Activated T-helper 17 cell treated with anti-CD3 and anti-CD28 coated beads, Interleukin-2, amount 50 U/mL, for 72 hours (primary cell): ENCODE data around the gene PDSS2. TPM values are rescaled to one million over a fixed set of nuclear protein-coding genes. Genes with fewer than 3 reads are reported as not detected.
"Not testable (repeated sequence)": the region's sequence is repeated elsewhere in the genome, so short reads cannot be mapped to it uniquely, and the experiment has no call there.

ENCODE experiments used
- ATAC-seq: fragments of 150-1000 bp; cut with Tn5 transposase; replicated peaks from 2 replicates; pipeline ENCODE4 v1.10.0; 2021; ENCODE audit warnings: mild to moderate bottlenecking, moderate library complexity
- H3K27ac Mint-ChIP-seq: one replicate; pipeline ENCODE4 v1.8.0; 2022; ENCODE audit warnings: mixed read lengths
- H3K27me3 Mint-ChIP-seq: one replicate; pipeline ENCODE4 v1.8.0; 2022; ENCODE audit warnings: mixed read lengths
- H3K36me3 Mint-ChIP-seq: one replicate; pipeline ENCODE4 v1.8.0; 2022; ENCODE audit warnings: low read depth, mild to moderate bottlenecking, mixed read lengths
- H3K4me1 Mint-ChIP-seq: one replicate; pipeline ENCODE4 v1.8.0; 2022; ENCODE audit warnings: mixed read lengths
- H3K4me3 Mint-ChIP-seq: one replicate; pipeline ENCODE4 v1.8.0; 2022; ENCODE audit warnings: mild to moderate bottlenecking, mixed read lengths
- H3K9me3 Mint-ChIP-seq: one replicate; pipeline ENCODE4 v1.8.0; 2022; ENCODE audit warnings: mixed read lengths
- total RNA-seq, 2 donors: library from RNA; stranded (reverse); gene quantifications; one replicate each; pipeline ENCODE4 v1.2.3, GENCODE V29; 2022

The PDSS2 gene
- total RNA-seq, 2 donors from 2014 or later, result 10.4 to 13.6 TPM

DNA sequence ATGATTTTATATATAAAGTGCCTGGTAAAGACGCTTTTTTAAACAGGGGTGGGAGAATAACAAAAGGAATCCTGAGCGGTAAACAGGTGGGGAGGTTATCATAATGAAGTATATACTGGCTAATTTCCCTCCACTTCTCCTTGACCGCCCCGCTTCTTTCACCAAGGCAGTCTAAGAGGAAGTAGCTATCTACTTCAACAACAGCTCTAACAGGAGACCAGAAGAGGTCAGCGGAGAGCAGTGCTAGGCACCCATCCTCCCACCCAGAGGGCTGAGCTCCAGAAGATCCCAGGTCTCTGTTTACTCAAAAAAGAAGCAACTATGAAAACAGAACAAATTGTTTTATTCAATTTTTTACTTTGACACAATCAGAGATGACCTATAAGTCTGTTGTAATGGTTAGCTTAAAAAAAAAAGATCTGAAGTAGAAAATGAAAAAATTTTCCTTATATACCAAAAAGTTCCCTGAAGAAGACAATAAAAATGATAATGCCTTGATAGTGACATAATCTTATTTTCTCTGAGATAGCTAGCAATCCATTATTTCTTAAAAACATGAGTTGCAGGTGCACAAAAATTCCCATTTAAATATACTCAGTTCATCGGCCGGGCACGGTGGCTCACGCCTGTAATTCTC lies 141.1 kb downstream of the PDSS2 start:
- no peaks in the 10 kb centered on the region for H3K36me3 Mint-ChIP-seq
- H3K9me3 Mint-ChIP-seq, result no peaks in the 10 kb centered on the region
- H3K4me3 Mint-ChIP-seq, result no peak overlapping the region
- H3K4me1 Mint-ChIP-seq, result peaks cover 9% of the 10 kb centered on the region
- no peak overlapping the region for H3K27ac Mint-ChIP-seq
- no peaks in the 10 kb centered on the region for H3K27me3 Mint-ChIP-seq
- peak; percentile 57 for ATAC-seq

DNA sequence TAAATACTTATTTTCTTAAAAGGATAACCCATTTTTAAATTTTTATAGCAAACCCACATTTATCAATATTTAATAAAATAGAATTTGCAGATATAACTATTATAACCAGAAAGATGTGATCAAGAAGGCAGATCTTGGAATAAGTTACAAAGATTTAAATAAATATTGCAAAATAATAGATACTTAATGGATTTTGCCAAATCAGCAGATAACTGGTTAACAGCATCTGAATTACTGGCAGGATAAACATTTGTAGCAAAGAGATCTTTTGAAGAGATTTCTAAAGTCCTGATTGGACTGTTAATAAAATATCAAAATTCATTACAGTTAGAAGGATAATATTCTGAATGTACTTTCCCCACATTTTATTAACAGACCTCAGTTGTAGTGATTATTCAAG lies 144.2 kb downstream of the PDSS2 start:
- H3K27ac Mint-ChIP-seq, result no peak overlapping the region
- ATAC-seq, result no peak
- no peaks in the 10 kb centered on the region for H3K27me3 Mint-ChIP-seq
- no peaks in the 10 kb centered on the region for H3K4me1 Mint-ChIP-seq
- no peaks in the 10 kb centered on the region for H3K36me3 Mint-ChIP-seq
- no peaks in the 10 kb centered on the region for H3K9me3 Mint-ChIP-seq
- no peak overlapping the region for H3K4me3 Mint-ChIP-seq

- no peak for ATAC-seq
- no peaks in the 10 kb centered on the region for H3K27me3 Mint-ChIP-seq
- H3K36me3 Mint-ChIP-seq, result no peaks in the 10 kb centered on the region
- H3K4me3 Mint-ChIP-seq, result no peak overlapping the region
- H3K9me3 Mint-ChIP-seq, result no peaks in the 10 kb centered on the region
- no peaks in the 10 kb centered on the region for H3K4me1 Mint-ChIP-seq
- no peak overlapping the region for H3K27ac Mint-ChIP-seq
Measured at GRCh38 chr6:107314531-107314939, 144.8 kb downstream of the PDSS2 start.

DNA sequence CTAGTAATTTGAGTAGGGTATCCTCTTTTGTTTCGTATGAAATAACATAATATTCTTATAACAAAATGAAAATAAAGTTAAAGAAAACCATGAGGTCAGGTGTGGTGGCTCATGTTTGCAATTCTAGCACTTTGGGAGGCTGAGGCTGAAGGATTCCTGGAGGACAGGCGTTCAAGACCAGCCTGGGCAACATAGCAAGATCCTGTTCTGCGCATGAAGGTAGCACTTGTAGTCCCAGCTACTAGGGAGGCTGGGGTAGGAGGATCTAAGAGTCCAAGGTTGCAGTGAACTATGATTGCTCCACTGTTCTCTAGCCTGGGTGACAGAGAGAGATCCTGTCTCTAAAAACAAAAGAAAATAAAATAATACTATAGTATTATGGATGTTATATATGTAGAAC lies 145.6 kb downstream of the PDSS2 start:
- Mint-ChIP-seq H3K27me3 (no peaks in the 10 kb centered on the region), H3K36me3 (no peaks in the 10 kb centered on the region), H3K4me3 (no peak overlapping the region), H3K27ac (no peak overlapping the region), H3K9me3 (no peaks in the 10 kb centered on the region), H3K4me1 (no peaks in the 10 kb centered on the region)
- ATAC-seq, result no peak

- H3K4me1 Mint-ChIP-seq, result no peaks in the 10 kb centered on the region
- no peaks in the 10 kb centered on the region for H3K36me3 Mint-ChIP-seq
- H3K9me3 Mint-ChIP-seq, result no peaks in the 10 kb centered on the region
- no peak for ATAC-seq
- H3K27ac Mint-ChIP-seq, result no peak overlapping the region
- H3K4me3 Mint-ChIP-seq, result no peak overlapping the region
- H3K27me3 Mint-ChIP-seq, result no peaks in the 10 kb centered on the region
Measured at GRCh38 chr6:107310362-107310761, 149.0 kb downstream of the PDSS2 start.

GRCh38 chr6:107308677-107309076 lies 150.7 kb downstream of the PDSS2 start:
- Mint-ChIP-seq H3K27me3 (no peaks in the 10 kb centered on the region), H3K4me3 (no peak overlapping the region), H3K4me1 (peaks cover 10% of the 10 kb centered on the region), H3K27ac (no peak overlapping the region), H3K9me3 (no peaks in the 10 kb centered on the region), H3K36me3 (no peaks in the 10 kb centered on the region)
- ATAC-seq, result no peak

GRCh38 chr6:107305994-107306393 lies 153.4 kb downstream of the PDSS2 start:
- not testable (repeated sequence) for H3K27me3 Mint-ChIP-seq, H3K4me3 Mint-ChIP-seq, H3K36me3 Mint-ChIP-seq, ATAC-seq, H3K9me3 Mint-ChIP-seq, H3K27ac Mint-ChIP-seq
- peaks cover 10% of the 10 kb centered on the region for H3K4me1 Mint-ChIP-seq

DNA sequence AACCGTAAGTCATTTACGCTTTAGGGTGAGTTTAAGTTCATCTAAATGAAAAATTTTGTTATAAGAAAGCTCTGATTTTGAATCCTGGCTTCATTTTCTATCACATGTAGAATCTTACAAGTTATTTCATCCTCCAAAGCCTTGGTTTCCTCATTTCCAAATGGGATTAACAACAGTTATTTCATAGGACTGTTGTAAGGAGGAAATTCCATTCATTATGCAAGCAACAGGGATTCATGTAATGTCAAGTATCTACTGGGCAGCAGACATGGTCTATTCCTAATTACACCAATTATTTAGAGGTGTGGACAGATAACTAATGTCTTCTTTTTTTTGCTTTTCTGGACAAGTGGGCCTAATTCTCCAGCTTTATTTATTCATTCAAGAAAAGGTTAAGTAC lies 154.0 kb downstream of the PDSS2 start:
- ATAC-seq, result no peak
- Mint-ChIP-seq H3K9me3 (no peaks in the 10 kb centered on the region), H3K36me3 (no peaks in the 10 kb centered on the region), H3K27ac (no peak overlapping the region), H3K4me1 (peaks cover 10% of the 10 kb centered on the region), H3K4me3 (no peak overlapping the region), H3K27me3 (no peaks in the 10 kb centered on the region)

GRCh38 chr6:107304421-107305025 lies 154.8 kb downstream of the PDSS2 start:
- H3K27ac Mint-ChIP-seq, result peak overlapping the region; percentile 12
- H3K27me3 Mint-ChIP-seq, result no peaks in the 10 kb centered on the region
- no peaks in the 10 kb centered on the region for H3K36me3 Mint-ChIP-seq
- H3K9me3 Mint-ChIP-seq, result no peaks in the 10 kb centered on the region
- no peak overlapping the region for H3K4me3 Mint-ChIP-seq
- peaks cover 10% of the 10 kb centered on the region for H3K4me1 Mint-ChIP-seq
- peak; percentile 99 for ATAC-seq

- H3K27me3 Mint-ChIP-seq, result no peaks in the 10 kb centered on the region
- no peak for ATAC-seq
- H3K4me3 Mint-ChIP-seq, result no peak overlapping the region
- no peaks in the 10 kb centered on the region for H3K36me3 Mint-ChIP-seq
- H3K9me3 Mint-ChIP-seq, result no peaks in the 10 kb centered on the region
- H3K27ac Mint-ChIP-seq, result no peak overlapping the region
- peaks cover 8% of the 10 kb centered on the region for H3K4me1 Mint-ChIP-seq
Measured at GRCh38 chr6:107293350-107293749, 166.0 kb downstream of the PDSS2 start.

GRCh38 chr6:107292715-107293271 lies 166.6 kb downstream of the PDSS2 start:
- H3K36me3 Mint-ChIP-seq, result no peaks in the 10 kb centered on the region
- ATAC-seq, result no peak
- H3K4me1 Mint-ChIP-seq, result peaks cover 8% of the 10 kb centered on the region
- no peaks in the 10 kb centered on the region for H3K9me3 Mint-ChIP-seq
- no peak overlapping the region for H3K27ac Mint-ChIP-seq
- H3K27me3 Mint-ChIP-seq, result no peaks in the 10 kb centered on the region
- H3K4me3 Mint-ChIP-seq, result no peak overlapping the region

DNA sequence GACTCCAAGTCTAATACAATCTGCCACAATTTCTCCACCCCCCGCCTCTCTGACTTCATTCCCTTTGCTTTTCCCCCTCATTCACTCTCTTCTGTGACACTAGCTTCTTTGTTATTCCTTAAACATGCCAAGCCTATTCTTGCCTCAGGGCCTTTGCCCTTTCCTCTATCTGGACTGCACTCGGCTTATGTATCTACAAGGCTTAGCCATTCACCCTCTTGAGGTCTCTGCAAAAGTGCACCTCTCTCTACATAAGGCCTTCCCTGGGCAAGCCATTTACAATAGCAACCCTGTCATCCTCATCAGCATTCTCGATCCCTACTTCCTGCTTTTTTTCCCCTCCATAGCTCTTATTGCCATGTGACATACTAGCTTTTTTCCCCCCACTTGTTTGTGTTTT lies 168.9 kb downstream of the PDSS2 start:
- Mint-ChIP-seq H3K4me3 (no peak overlapping the region), H3K4me1 (peaks cover 8% of the 10 kb centered on the region), H3K27ac (no peak overlapping the region), H3K36me3 (no peaks in the 10 kb centered on the region), H3K9me3 (no peaks in the 10 kb centered on the region), H3K27me3 (no peaks in the 10 kb centered on the region)
- no peak for ATAC-seq

DNA sequence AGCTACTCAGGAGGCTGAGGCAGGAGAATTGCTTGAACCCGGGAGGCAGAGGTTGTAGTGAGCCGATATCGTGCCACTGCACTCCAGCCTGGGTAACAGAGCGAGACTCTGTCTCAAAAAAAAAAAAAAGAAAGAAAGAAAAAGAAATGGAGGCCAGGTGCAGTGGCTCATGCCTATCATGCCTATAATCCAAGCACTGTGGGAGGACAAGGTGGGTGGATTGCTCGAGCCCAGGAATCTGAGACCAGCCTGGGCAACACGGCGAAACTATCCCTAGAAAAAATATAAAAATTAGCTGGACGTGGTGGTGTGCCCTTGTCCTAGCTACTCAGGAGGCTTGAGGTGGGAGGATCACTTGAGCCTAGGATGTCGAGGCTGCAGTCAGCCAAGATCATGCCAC lies 170.1 kb downstream of the PDSS2 start:
- not testable (repeated sequence) for H3K27ac Mint-ChIP-seq, ATAC-seq, H3K9me3 Mint-ChIP-seq, H3K4me1 Mint-ChIP-seq, H3K4me3 Mint-ChIP-seq, H3K27me3 Mint-ChIP-seq, H3K36me3 Mint-ChIP-seq

DNA sequence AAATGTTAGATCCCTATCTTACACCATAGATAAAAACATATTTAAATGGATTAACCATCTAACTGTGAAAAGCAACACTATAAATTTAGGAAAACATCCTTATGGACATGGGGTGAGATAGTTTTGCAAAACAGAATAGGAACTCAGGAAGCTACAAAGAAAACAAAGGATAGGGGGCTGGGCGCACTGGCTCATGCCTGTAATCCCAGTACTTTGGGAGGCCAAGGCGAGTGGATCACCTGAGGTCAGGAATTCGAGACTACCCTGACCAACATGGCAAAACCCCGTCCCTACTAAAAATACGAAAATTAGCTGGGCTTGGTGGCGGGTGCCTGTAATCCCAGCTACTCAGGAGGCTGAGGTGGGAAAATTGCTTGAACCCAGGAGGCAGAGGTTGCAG lies 173.7 kb downstream of the PDSS2 start:
- not testable (repeated sequence) for H3K4me1 Mint-ChIP-seq, H3K4me3 Mint-ChIP-seq, H3K27ac Mint-ChIP-seq, ATAC-seq, H3K9me3 Mint-ChIP-seq, H3K27me3 Mint-ChIP-seq, H3K36me3 Mint-ChIP-seq

DNA sequence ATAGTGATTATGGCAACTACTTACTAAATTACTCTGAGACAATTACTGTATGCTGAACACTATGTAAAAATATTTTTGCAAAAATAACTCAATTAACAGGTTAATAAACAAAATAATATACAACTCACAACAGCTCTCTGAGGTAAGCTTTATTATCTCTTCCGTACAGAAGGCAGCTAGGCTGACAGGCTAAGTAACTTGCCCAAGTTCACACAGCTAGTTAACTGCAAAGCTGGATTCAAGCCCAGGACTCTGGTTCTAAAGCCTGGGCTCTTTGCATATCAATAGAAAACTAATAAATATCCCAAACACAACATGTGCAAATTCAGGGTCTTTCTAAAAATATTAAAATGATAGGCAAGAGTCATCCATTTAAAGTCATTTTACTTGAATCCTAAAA lies 174.6 kb downstream of the PDSS2 start:
- Mint-ChIP-seq H3K36me3 (no peaks in the 10 kb centered on the region), H3K4me1 (no peaks in the 10 kb centered on the region), H3K27me3 (no peaks in the 10 kb centered on the region), H3K27ac (no peak overlapping the region), H3K9me3 (no peaks in the 10 kb centered on the region), H3K4me3 (no peak overlapping the region)
- ATAC-seq, result no peak
